ENCODE data around the gene MYORG.

The MYORG gene

GRCh38 chr9:34333836-34334235, 42.9 kb downstream of the MYORG start:
- DNase-seq (ENCODE audit: low read depth in 2 of 2), result no peak

- no peak for DNase-seq (ENCODE audit: low read depth in 2 of 2)
These were observed 44.4 kb downstream of the MYORG start for GRCh38 chr9:34332076-34332964.

GRCh38 chr9:34331196-34331595, 45.5 kb downstream of the MYORG start:
- no peak for DNase-seq (ENCODE audit: low read depth in 2 of 2)

GRCh38 chr9:34328987-34329832, 47.5 kb downstream of the MYORG start, which contains the start of the genes KIF24 and NUDT2:
KIF24 (minus strand) TSS chr9:34329268; CDS start chr9:34311346, 17,922 bp downstream.
NUDT2 (plus strand) TSS chr9:34329569; CDS start chr9:34339040, 9,471 bp downstream.
- peak; percentile 86 to 89 for DNase-seq (ENCODE audit: low read depth in 2 of 2)

GRCh38 chr9:34328500-34328986, 48.2 kb downstream of the MYORG start:
- no peak for DNase-seq (ENCODE audit: low read depth in 2 of 2)

- DNase-seq (ENCODE audit: low read depth in 2 of 2), result no peak
These were observed 50.0 kb downstream of the MYORG start for GRCh38 chr9:34326690-34327089.

GRCh38 chr9:34322899-34323591, 53.7 kb downstream of the MYORG start:
- no peak for DNase-seq (ENCODE audit: low read depth in 2 of 2)

GRCh38 chr9:34321451-34321850, 55.2 kb downstream of the MYORG start:
- DNase-seq (ENCODE audit: low read depth in 2 of 2), result no peak

GRCh38 chr9:34318163-34318790, 58.4 kb downstream of the MYORG start:
- no peak for DNase-seq (ENCODE audit: low read depth in 2 of 2)

- no peak for DNase-seq (ENCODE audit: low read depth in 2 of 2)
These were observed 59.3 kb downstream of the MYORG start for GRCh38 chr9:34317436-34317835.
